Sigmoid colon (tissue), 7 donors: ENCODE data around the gene GAN. TPM values are rescaled to one million over a fixed set of nuclear protein-coding genes. Genes with fewer than 3 reads are reported as not detected.

Experiments
- DNase-seq: peaks from one replicate; pipeline ENCODE4 v3.0.0-alpha.2; 2019
- H3K27ac ChIP-seq, 4 donors: fragments of 200-600 bp; sonication (generic); one replicate each; pipeline ENCODE4 v1.5.1; 2016 to 2019; ENCODE audit warnings: mild to moderate bottlenecking in 1 of 4
- H3K27me3 ChIP-seq, 3 donors: fragments of 200-600 bp; sonication (generic); one replicate each; pipeline ENCODE4 v1.5.1; 2019; ENCODE audit warnings: mild to moderate bottlenecking in 1 of 3
- H3K36me3 ChIP-seq, 4 donors: fragments of 200-600 bp; sonication (generic); one replicate each; pipeline ENCODE4 v1.5.1; 2016 to 2019
- H3K4me1 ChIP-seq, 4 donors: fragments of 200-600 bp; sonication (generic); one replicate each; pipeline ENCODE4 v1.5.1; 2017 to 2019
- H3K4me3 ChIP-seq, 4 donors: fragments of 200-600 bp; sonication (generic); one replicate each; pipeline ENCODE4 v1.5.1; 2017 to 2019; ENCODE audit warnings: mild to moderate bottlenecking in 2 of 4, moderate library complexity in 1 of 4
- H3K9me3 ChIP-seq, 4 donors: fragments of 200-600 bp in 3 of 4; sonication (generic) in 3 of 4; one replicate each; pipeline versions ENCODE4 v1.5.1 to v1.6.1; 2013 to 2019
- EP300 ChIP-seq, 4 donors: sonication (generic); formaldehyde crosslinking; IDR thresholded peaks; one replicate each; pipeline ENCODE4 v1.6.1; 2017; ENCODE audit warnings: antibody characterized with exemption in 4 of 4
- POLR2A ChIP-seq, 2 donors: fragments of 450-650 bp; IDR thresholded peaks; one replicate each; pipeline ENCODE4 v1.6.1; 2016; ENCODE audit warnings: antibody characterized with exemption in 2 of 2, mild to moderate bottlenecking in 2 of 2, moderate library complexity in 2 of 2
- POLR2AphosphoS5 ChIP-seq, 4 donors: sonication (generic); formaldehyde crosslinking; IDR thresholded peaks; one replicate each; pipeline ENCODE4 v1.6.1; 2017; ENCODE audit warnings: antibody characterized with exemption in 4 of 4
- WGBS, 2 donors: extraction: QIAGEN DNeasy Blood & Tissue Kit; methylation state at CpG; one replicate each; pipeline ENCODE4 v1.1.7; 2013; 5-methylcytosine and 5-hydroxymethylcytosine counted together
- intact Hi-C: fragments of 100-400 bp; cut with DNase I; formaldehyde crosslinking; loops from one replicate; pipeline ENCODE4 v1.15.1; 2023
- polyA plus RNA-seq, 3 donors: library from polyadenylated mRNA; stranded (reverse); fragments of 200-250 nt; gene quantifications; one replicate each; pipeline ENCODE4 v1.2.3, GENCODE V29; 2013
- total RNA-seq, 4 donors: library from RNA; depleted of rRNA; stranded (reverse); fragments of >200 nt; gene quantifications; one replicate each; pipeline ENCODE4 v1.1.0, GENCODE V29; 2016
- TF ChIP-seq, protein P1 (sequence below), 4 experiments: fragments of 450-650 bp in 3 of 4; fragments of 200-600 bp in 1 of 4; IDR thresholded peaks; one replicate each; pipeline ENCODE4 v1.5.1; 2016 to 2019; ENCODE audit warnings: antibody characterized with exemption in 4 of 4, mild to moderate bottlenecking in 3 of 4, moderate library complexity in 2 of 4
- donor health status: healthy with polysubstance abuse.
- donor health status: Bipolar disorder and iron deficiency.
- donor health status: healthy.

GAN gene
- total and polyA plus RNA-seq, 7 donors: 1.2 to 14.7 (median 9.1) TPM

DNA sequence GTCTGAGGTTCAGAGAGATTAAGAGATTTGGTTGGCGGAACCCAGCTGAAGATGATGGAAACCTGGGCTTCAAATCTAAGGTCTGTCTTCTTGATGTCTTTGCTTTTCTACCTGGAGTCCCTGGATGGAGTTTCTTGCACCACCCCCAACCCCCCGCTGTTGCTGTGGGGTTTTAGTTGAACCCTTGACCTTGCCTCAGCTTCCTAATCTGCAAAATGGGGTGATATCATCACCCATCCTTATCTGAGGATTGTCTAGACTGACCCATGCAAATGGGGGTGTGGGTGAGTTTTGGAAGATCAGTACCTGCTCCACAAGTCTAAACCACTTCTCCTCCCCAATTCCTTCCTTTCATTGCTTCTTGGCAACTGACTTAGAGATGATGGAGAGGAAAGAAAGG is 120.8 kb downstream of the GAN start:
- no peak for TF ChIP-seq EP300 (IDR thresholded peaks at IDR 0.05)
- TF ChIP-seq, protein P1, sequence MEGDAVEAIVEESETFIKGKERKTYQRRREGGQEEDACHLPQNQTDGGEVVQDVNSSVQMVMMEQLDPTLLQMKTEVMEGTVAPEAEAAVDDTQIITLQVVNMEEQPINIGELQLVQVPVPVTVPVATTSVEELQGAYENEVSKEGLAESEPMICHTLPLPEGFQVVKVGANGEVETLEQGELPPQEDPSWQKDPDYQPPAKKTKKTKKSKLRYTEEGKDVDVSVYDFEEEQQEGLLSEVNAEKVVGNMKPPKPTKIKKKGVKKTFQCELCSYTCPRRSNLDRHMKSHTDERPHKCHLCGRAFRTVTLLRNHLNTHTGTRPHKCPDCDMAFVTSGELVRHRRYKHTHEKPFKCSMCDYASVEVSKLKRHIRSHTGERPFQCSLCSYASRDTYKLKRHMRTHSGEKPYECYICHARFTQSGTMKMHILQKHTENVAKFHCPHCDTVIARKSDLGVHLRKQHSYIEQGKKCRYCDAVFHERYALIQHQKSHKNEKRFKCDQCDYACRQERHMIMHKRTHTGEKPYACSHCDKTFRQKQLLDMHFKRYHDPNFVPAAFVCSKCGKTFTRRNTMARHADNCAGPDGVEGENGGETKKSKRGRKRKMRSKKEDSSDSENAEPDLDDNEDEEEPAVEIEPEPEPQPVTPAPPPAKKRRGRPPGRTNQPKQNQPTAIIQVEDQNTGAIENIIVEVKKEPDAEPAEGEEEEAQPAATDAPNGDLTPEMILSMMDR (IDR thresholded peaks at IDR 0.05): no peak
- no peak for TF ChIP-seq POLR2AphosphoS5 (IDR thresholded peaks at IDR 0.05)
- no peak for TF ChIP-seq POLR2A (IDR thresholded peaks at IDR 0.05)
- no peak for DNase-seq
- Histone ChIP-seq H3K9me3 (no peaks in the 10 kb centered on the region), H3K27ac (no peak overlapping the region), H3K4me1 (peaks cover 0 to 25% (median 20%) of the 10 kb centered on the region in 4 donors), H3K4me3 (no peak overlapping the region), H3K36me3 (no peaks in the 10 kb centered on the region), H3K27me3 (no peaks in the 10 kb centered on the region)
- WGBS, 2 donors: 94 to 96% methylated on average over 2 of the region's 2 CpGs
- intact Hi-C loops: no loop called here

DNA sequence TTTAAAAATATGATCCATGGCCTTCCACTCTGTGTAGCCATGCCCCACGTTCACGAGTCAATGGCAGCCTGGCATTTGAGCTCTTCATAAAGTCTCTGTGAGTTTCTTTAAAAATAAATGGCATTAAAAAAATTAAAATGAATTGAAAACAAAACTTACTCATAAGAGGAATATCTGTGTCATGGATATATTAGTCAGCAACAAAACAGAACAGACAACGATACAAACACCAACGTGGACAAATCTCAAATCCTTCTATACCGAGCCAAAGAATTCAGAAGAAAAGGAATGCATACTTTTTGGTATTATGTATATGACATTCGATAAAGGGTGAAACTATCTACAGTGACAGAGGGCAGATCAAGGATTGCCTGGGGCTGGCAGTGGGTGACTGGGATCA is 121.6 kb downstream of the GAN start:
- Histone ChIP-seq H3K27me3 (no peaks in the 10 kb centered on the region), H3K27ac (no peak overlapping the region), H3K9me3 (no peaks in the 10 kb centered on the region), H3K4me3 (no peak overlapping the region), H3K36me3 (no peaks in the 10 kb centered on the region), H3K4me1 (peaks cover 0 to 32% (median 20%) of the 10 kb centered on the region in 4 donors)
- intact Hi-C loops: no loop called here
- 90 to 93% methylated on average over 6 of the region's 6 CpGs for WGBS, 2 donors
- TF ChIP-seq POLR2AphosphoS5 (IDR thresholded peaks at IDR 0.05): no peak
- no peak for TF ChIP-seq EP300 (IDR thresholded peaks at IDR 0.05)
- TF ChIP-seq, protein P1 (IDR thresholded peaks at IDR 0.05): no peak
- TF ChIP-seq POLR2A (IDR thresholded peaks at IDR 0.05): no peak
- DNase-seq: no peak

GRCh38 chr16:81437865-81438264 is 123.1 kb downstream of the GAN start:
- no peak for DNase-seq
- TF ChIP-seq POLR2A (IDR thresholded peaks at IDR 0.05): no peak
- TF ChIP-seq, protein P1 (IDR thresholded peaks at IDR 0.05): no peak
- H3K4me3 ChIP-seq: no peak overlapping the region
- no peaks in the 10 kb centered on the region for H3K9me3 ChIP-seq
- no peak overlapping the region for H3K27ac ChIP-seq
- intact Hi-C loops: no loop called here
- no peaks in the 10 kb centered on the region for H3K36me3 ChIP-seq
- H3K27me3 ChIP-seq: no peaks in the 10 kb centered on the region
- 45 to 61% methylated on average over 10 of the region's 10 CpGs for WGBS, 2 donors
- H3K4me1 ChIP-seq: peaks cover 0 to 37% (median 18%) of the 10 kb centered on the region in 4 donors

Other genes with a start within 250 kb of the GAN start
- 1 to 10 TPM in 1 of 4 donors, under 1 TPM in 1, not detected in 2; 0.27 to 1.1 TPM for gene C16orf46, start 237.7 kb upstream of the GAN start, total RNA-seq
- 1 to 10 TPM in 1 of 3 donors, not detected in 2; 1.1 TPM for gene C16orf46, start 237.7 kb upstream of the GAN start, polyA plus RNA-seq
- 10 to 100 TPM; 18.3 to 27.8 (median 23.6) TPM for gene GCSH, start 218.6 kb upstream of the GAN start, total RNA-seq
- 10 to 100 TPM; 16.8 to 19.0 (median 18.3) TPM for gene GCSH, start 218.6 kb upstream of the GAN start, polyA plus RNA-seq
- 1 to 10 TPM in 2 of 4 donors, under 1 TPM in 1, not detected in 1; 0.83 to 3.1 (median 2.1) TPM for gene BCO1, start 76.3 kb upstream of the GAN start, total RNA-seq
- 1 to 10 TPM; 2.8 to 6.2 (median 4.2) TPM for gene BCO1, start 76.3 kb upstream of the GAN start, polyA plus RNA-seq
- gene CMIP, start 129.8 kb downstream of the GAN start, total RNA-seq: 10 to 100 TPM; 11.0 to 30.3 (median 15.9) TPM
- 10 to 100 TPM; 20.4 to 60.3 (median 40.7) TPM for gene CMIP, start 129.8 kb downstream of the GAN start, polyA plus RNA-seq